ENCODE data around the gene ANO4. TPM values are rescaled to one million over a fixed set of nuclear protein-coding genes. Genes with fewer than 3 reads are reported as not detected.
A peak's percentile ranks its signal among the peaks of the same experiment; 100 is the strongest.

ANO4 gene
- total RNA-seq, 4 donors from 2014 or later, result 0.56 to 2.4 (median 1.1) TPM

DNA sequence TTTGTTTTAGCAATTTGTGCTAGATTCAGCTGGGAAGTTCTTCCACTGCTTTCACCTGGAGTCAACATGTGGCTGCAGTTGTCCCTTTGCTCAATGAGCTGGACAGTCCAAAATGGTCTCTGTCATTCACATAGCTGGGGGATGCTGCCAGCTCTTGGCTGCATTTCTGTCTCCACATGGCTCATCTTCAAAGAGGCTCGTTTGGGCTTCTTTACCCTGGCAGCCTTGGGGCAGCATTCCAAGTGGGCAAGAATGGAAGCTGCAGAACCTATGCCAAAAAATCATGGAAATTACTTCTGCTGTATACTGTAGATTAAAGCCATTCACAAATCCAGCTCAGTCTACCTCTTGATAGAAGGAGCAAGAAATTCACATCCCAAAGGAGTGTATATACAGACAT is 216.3 kb downstream of the ANO4 start:
- no peak for ATAC-seq (ENCODE audit: low FRiP score)
- TF ChIP-seq, protein P1, sequence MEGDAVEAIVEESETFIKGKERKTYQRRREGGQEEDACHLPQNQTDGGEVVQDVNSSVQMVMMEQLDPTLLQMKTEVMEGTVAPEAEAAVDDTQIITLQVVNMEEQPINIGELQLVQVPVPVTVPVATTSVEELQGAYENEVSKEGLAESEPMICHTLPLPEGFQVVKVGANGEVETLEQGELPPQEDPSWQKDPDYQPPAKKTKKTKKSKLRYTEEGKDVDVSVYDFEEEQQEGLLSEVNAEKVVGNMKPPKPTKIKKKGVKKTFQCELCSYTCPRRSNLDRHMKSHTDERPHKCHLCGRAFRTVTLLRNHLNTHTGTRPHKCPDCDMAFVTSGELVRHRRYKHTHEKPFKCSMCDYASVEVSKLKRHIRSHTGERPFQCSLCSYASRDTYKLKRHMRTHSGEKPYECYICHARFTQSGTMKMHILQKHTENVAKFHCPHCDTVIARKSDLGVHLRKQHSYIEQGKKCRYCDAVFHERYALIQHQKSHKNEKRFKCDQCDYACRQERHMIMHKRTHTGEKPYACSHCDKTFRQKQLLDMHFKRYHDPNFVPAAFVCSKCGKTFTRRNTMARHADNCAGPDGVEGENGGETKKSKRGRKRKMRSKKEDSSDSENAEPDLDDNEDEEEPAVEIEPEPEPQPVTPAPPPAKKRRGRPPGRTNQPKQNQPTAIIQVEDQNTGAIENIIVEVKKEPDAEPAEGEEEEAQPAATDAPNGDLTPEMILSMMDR (IDR thresholded peaks at IDR 0.05), result no peak
- no peak for DNase-seq (ENCODE audit: low spot score)

DNA sequence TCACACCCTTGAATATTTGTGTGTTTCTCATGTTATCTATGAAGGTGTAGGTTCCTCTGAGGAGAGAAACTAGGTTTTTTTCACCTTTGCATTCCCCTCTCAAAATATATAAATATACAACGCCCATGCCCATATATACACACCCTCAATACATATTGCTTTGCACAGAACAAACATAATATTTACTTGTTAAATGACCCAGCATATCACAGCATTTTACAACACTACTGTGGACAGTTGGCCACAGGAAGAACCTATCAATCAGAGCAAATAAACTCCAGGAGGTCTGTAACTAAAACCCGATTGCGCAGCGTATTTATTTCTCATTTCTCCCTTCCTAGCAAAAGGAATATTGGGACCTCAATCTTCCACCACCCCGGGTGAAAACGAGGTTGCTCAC is 219.4 kb downstream of the ANO4 start:
- ATAC-seq (ENCODE audit: low FRiP score), result no peak
- TF ChIP-seq, protein P1 (IDR thresholded peaks at IDR 0.05), result no peak
- no peak for DNase-seq (ENCODE audit: low spot score)

DNA sequence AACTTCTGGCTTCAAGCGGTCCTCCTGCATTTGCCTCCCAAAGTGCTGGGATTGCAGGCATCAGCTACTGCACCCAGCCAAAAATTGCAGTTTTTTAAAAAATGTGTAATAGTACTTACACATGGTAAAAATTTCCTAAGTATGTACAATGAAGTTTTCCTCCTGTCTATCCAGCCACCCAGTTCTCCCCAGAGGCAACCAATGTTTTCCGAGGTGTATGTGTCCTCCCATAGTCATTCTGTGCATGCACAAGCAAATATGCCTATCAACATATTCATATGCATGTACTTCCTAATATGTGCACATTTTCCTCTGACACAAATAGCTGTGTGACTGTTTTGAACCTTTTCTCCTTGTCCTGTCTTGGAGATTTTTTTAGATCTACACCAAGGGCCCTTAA is 220.5 kb downstream of the ANO4 start:
- DNase-seq (ENCODE audit: low spot score) (no peak), ATAC-seq (ENCODE audit: low FRiP score) (no peak)
- TF ChIP-seq, protein P1 (IDR thresholded peaks at IDR 0.05), result no peak

DNA sequence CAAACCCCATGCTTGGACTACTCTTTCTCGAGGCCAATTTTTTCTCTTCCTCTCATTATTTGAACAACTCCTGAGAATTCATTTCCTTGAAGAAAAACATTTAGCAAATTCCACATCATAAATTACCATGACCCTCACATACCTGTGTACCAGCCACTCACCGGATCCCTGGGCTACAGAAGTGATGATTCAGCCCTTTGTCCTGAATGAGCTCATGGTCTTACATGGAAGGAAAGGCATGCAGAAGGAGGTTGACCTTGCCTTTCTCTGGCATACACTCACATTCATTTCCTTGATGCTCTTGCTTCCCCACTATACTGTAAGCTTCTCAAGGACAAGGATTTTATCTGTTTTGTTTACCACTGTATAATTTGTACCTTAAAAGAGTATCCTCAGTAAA is 224.0 kb downstream of the ANO4 start:
- TF ChIP-seq, protein P1 (IDR thresholded peaks at IDR 0.05), result no peak
- DNase-seq (ENCODE audit: low spot score) (no peak), ATAC-seq (ENCODE audit: low FRiP score) (peak; percentile 51)

DNA sequence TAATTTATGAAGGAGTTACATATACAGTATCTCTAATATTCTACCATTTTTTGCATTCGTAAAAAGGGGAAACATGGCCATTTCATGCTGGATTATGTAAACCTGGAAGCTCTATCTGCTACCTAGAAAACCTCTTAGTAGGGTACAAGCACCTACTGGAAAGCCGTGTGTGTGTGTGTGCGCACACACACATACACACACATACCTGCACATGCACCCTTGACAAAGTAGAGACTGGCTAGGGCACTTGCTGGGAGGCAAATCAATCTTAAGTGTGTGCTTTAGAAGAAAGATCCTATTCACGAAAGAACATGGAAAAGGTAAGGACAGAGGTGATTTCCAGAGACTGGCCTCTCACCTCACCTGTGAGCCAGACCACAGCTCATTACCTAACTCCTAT is 224.6 kb downstream of the ANO4 start:
- DNase-seq (ENCODE audit: low spot score), result no peak
- TF ChIP-seq, protein P1 (IDR thresholded peaks at IDR 0.05), result no peak
- ATAC-seq (ENCODE audit: low FRiP score), result no peak

DNA sequence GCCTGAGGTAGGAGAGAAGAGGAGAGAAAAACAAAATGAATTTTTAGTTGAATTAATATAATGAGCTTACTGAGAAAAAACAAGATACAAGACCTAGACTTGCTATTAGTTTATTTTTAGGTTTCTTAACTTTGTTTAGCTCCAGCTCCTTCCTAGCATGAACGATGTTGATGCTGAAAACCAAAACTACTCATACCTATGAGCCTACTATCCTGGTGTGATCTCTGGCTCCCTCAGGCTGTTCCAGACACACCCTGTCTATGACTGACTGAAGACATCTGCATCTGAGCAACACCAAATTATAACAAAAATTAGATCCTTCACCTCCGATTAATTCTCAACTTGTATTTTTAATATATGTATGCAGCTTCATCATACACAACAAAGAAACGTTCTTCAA is 225.1 kb downstream of the ANO4 start:
- ATAC-seq (ENCODE audit: low FRiP score) (no peak), DNase-seq (ENCODE audit: low spot score) (no peak)
- TF ChIP-seq, protein P1 (IDR thresholded peaks at IDR 0.05), result no peak

DNA sequence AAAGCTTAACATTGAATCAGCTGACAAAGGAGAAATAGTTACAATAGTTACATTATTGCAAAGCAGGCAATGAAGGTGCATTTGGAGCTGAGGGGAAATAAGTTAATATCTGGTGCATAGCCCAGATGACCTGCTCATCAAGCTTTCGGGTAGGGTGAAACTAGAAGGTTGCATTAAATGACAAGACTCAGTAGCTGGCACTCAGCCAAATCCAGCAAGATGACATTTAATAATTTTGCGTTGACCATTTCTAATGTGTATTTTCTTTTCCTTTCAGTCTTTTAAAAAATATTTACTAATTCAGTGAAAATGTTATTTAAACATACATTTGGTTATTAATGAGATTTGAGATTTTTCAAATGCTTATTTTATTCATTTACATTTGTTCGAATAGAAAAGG is 226.9 kb downstream of the ANO4 start:
- TF ChIP-seq, protein P1 (IDR thresholded peaks at IDR 0.05), result no peak
- ATAC-seq (ENCODE audit: low FRiP score), result no peak
- no peak for DNase-seq (ENCODE audit: low spot score)
